ENCODE results near the gene PLA2R1. TPM values are rescaled to one million over a fixed set of nuclear protein-coding genes. Genes with fewer than 3 reads are reported as not detected.

Gene PLA2R1
- total RNA-seq, 4 donors from 2014 or later, result 1.4 to 18.2 (median 14.6) TPM

DNA sequence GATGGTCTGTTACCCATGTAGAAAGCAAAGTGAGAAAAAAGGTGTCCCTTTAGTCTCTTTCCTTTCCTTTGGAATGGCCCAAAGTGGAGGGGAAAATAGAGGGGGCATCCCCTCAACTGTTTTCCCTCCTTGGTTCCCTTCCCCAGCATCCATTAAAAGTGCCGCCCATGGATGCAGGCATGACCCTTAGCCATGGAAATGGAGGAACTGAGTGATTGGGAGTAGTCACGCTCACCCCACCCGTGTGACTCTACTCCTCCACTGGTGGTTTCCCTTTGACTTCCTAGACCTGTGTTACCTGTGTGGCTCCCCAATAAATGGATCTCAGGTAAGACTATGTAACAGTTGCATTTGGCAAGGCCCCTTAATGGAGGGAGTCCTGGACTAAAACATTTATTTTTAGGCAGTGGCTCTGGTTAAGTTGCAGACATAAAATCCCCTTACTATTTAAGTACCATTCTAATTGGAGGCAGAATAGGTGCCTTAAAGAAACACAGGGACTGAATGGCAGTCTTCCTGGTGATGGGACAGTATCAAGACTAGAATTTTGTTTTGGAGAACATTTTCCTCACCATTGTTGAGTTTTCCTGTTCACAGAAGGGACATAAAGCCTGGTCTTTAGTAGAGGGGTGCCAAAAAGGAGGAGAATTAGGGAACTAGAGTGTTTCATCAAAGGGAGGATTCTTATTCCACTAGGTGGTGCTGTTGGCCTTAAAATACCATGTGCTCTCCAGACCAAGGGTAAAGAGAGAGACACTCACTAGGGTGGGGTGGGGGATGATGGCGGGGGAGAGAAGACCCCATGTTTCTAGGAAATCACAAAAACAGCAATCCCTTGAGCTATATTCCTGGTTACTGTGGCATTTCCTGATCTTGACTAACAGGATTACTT lies 25.7 kb upstream of the PLA2R1 start:
- Histone ChIP-seq H3K27ac (no peak overlapping the region), H3K36me3 (no peaks in the 10 kb centered on the region), H3K9me3 (peaks cover 47 to 63% of the 10 kb centered on the region in 2 donors), H3K4me3 (no peak overlapping the region), H3K4me1 (no peaks in the 10 kb centered on the region), H3K27me3 (no peaks in the 10 kb centered on the region)
- intact Hi-C loops (cut with DNase I; ENCODE audit: low total_unique reads), result no loop called here
- WGBS, 2 donors (ENCODE audit: low coverage in 1 of 2), result 66 to 80% methylated on average over 1 to 4 of the region's 4 CpGs
- no peak for DNase-seq
- in situ Hi-C loops (cut with MboI; ENCODE audit: low pct_ligation_motif_present in 1 of 4, low pct_unique_long_range_greater_than_20kb in 1 of 4, low sequenced_read_pairs in 3 of 4), result loop anchor here in 2 of 4 donors (25.0 kb wide), 2 partner anchors 874 to 924 kb away; no protein-coding TSS in a partner anchor
- no peak for TF ChIP-seq POLR2AphosphoS5 (IDR thresholded peaks at IDR 0.05)
- TF ChIP-seq POLR2A (IDR thresholded peaks at IDR 0.05), result no peak
- TF ChIP-seq, protein P1, sequence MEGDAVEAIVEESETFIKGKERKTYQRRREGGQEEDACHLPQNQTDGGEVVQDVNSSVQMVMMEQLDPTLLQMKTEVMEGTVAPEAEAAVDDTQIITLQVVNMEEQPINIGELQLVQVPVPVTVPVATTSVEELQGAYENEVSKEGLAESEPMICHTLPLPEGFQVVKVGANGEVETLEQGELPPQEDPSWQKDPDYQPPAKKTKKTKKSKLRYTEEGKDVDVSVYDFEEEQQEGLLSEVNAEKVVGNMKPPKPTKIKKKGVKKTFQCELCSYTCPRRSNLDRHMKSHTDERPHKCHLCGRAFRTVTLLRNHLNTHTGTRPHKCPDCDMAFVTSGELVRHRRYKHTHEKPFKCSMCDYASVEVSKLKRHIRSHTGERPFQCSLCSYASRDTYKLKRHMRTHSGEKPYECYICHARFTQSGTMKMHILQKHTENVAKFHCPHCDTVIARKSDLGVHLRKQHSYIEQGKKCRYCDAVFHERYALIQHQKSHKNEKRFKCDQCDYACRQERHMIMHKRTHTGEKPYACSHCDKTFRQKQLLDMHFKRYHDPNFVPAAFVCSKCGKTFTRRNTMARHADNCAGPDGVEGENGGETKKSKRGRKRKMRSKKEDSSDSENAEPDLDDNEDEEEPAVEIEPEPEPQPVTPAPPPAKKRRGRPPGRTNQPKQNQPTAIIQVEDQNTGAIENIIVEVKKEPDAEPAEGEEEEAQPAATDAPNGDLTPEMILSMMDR (IDR thresholded peaks at IDR 0.05), result peak in 3 of 5 experiments; percentile 24 to 36 (median 30)

DNA sequence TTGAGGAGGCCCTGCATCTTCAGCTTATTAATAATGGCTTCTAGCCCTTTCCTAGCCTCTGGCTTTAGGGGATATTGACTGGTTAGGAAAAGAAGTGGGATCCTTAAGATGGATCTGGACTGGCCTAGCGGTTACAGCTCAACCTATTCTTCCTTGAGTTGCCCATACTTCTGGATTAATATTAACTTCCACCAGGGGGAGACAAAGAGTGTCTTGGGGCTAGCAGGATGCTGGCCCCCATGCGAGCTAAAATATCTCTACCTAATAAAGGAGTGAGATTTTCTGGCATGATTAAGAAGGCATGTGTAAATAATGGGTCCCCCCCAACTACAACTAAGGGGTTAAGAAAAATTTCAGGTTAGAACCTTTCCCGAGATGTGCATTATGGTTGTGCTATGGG lies 23.2 kb upstream of the PLA2R1 start:
- H3K27ac ChIP-seq, result no peak overlapping the region
- no peaks in the 10 kb centered on the region for H3K36me3 ChIP-seq
- intact Hi-C loops (cut with DNase I; ENCODE audit: low total_unique reads), result no loop called here
- DNase-seq, result no peak
- H3K9me3 ChIP-seq, result peaks cover 47 to 55% of the 10 kb centered on the region in 2 donors
- TF ChIP-seq, protein P1 (IDR thresholded peaks at IDR 0.05), result no peak
- TF ChIP-seq POLR2A (IDR thresholded peaks at IDR 0.05) (no peak), POLR2AphosphoS5 (IDR thresholded peaks at IDR 0.05) (no peak), EP300 (IDR thresholded peaks at IDR 0.05; ENCODE audit: low read depth) (no peak)
- no peaks in the 10 kb centered on the region for H3K4me1 ChIP-seq
- WGBS, 2 donors (ENCODE audit: low coverage in 1 of 2), result 89 to 100% methylated on average over 2 to 3 of the region's 3 CpGs
- no peaks in the 10 kb centered on the region for H3K27me3 ChIP-seq
- in situ Hi-C loops (cut with MboI; ENCODE audit: low pct_ligation_motif_present in 1 of 4, low pct_unique_long_range_greater_than_20kb in 1 of 4, low sequenced_read_pairs in 3 of 4), result loop anchor here in 2 of 4 donors (25.0 kb wide), 2 partner anchors 877 to 927 kb away; no protein-coding TSS in a partner anchor
- H3K4me3 ChIP-seq, result no peak overlapping the region

DNA sequence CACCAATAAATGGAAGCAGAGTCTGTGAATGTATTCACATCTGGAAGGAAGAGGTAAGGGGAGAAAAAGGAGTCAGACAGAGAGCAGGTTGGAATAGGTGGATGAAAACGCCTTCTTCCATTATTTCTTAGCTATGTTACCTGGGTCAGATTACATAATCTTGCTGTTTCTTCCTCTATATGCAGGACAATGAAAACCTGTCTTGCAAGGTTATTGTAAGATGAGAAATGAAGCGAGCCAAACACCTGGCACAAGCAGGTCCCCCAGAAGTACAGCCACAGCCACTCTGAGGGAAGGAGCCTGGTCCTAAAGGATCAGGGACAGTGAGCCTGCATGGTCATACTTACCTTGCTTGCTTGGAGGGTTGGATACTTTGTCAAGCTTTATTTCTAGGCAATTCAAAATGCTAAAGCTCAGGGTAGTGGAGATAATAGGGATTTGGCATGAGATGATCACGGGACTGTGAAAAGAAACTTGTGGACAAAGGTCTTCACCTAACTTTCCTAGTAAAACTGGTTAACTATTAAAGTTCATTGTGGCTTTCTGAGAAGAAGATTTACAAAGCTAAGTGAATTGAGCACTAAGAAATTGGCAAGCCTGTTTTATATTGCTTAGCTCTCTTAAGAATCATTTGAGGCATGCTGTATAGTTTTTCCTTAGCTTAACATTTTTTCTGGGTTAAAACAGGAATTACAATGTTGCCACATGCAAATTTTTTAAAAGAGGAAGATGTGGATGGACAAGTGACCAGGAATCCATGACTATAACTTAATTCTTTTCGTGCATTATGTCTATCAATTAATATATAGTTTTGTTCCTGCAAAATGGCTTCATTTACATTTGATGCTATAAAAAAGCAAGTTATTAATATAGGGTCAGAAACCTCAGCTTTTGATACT lies 15.7 kb upstream of the PLA2R1 start:
- H3K27ac ChIP-seq, result peak overlapping the region; percentile 62 to 75 (median 65)

More for the DNA sequence above, 15.7 kb upstream of the PLA2R1 start:
- H3K4me3 ChIP-seq, result no peak overlapping the region
- intact Hi-C loops (cut with DNase I; ENCODE audit: low total_unique reads), result no loop called here
- 41 to 54% methylated on average over 3 to 4 of the region's 4 CpGs for WGBS, 2 donors (ENCODE audit: low coverage in 1 of 2)
- DNase-seq, result no peak
- H3K9me3 ChIP-seq, result no peaks in the 10 kb centered on the region
- H3K27me3 ChIP-seq, result no peaks in the 10 kb centered on the region
- in situ Hi-C loops (cut with MboI; ENCODE audit: low pct_ligation_motif_present in 1 of 4, low pct_unique_long_range_greater_than_20kb in 1 of 4, low sequenced_read_pairs in 3 of 4), result loop anchor here in 2 of 4 donors (25.0 kb wide), 2 partner anchors 884 to 934 kb away; no protein-coding TSS in a partner anchor
- peaks cover 0 to 43% (median 13%) of the 10 kb centered on the region in 4 donors for H3K4me1 ChIP-seq
- TF ChIP-seq, protein P1 (IDR thresholded peaks at IDR 0.05), result no peak
- TF ChIP-seq POLR2AphosphoS5 (IDR thresholded peaks at IDR 0.05), result peak in 1 of 3 donors; percentile 27
- no peaks in the 10 kb centered on the region for H3K36me3 ChIP-seq

Data from transverse colon (tissue), 4 donors.